HG03558 (cell line): ENCODE measurements around the gene ECHS1.

Source experiments
- ATAC-seq: cut with Tn5 transposase; IDR thresholded peaks from one replicate; pipeline ENCODE4 v1.9.1; 2021; ENCODE audit warnings: moderate number of reproducible peaks; ENCODE audit not compliant: unreplicated experiment; ENCODE audit errors: extremely low read depth

The ECHS1 gene

GRCh38 chr10:133361227-133361626 is 11.9 kb downstream of the ECHS1 start:
- no peak for ATAC-seq

DNA sequence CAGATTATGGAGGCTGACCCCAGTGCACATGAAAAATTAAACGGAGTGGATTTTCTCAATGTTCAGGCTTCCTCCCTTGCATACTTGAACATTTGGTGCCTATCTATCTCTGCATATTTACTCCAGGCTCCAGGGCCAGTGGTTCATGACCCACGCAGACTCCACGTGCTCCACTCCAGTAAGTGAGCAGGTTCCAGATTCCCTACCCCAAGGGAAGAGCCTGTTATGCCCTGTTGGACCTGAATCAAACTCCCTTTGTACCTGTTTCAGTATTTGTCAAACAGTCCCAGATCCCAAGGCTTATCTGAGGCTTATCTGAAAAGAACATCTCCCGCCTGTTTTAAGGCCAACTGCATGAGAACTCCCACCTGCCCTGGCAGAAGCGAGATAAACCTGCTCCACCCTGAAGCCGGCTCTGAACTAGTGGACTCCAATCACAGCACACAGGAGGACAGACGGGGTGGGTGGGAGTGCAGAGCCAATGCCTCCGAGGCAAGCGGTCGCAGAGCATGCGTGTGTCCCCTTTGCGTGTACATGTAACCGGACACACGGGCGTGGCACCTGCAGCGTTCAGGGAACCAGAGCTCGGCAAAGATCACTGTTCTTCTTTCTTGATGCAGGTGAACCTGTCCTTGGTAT is 13.1 kb downstream of the ECHS1 start:
- ATAC-seq, result no peak

GRCh38 chr10:133359554-133359971 is 13.6 kb downstream of the ECHS1 start:
- no peak for ATAC-seq

GRCh38 chr10:133358925-133359310 is 14.2 kb downstream of the ECHS1 start:
- no peak for ATAC-seq

- no peak for ATAC-seq
Observed at GRCh38 chr10:133358162-133358924, 14.8 kb downstream of the ECHS1 start.

DNA sequence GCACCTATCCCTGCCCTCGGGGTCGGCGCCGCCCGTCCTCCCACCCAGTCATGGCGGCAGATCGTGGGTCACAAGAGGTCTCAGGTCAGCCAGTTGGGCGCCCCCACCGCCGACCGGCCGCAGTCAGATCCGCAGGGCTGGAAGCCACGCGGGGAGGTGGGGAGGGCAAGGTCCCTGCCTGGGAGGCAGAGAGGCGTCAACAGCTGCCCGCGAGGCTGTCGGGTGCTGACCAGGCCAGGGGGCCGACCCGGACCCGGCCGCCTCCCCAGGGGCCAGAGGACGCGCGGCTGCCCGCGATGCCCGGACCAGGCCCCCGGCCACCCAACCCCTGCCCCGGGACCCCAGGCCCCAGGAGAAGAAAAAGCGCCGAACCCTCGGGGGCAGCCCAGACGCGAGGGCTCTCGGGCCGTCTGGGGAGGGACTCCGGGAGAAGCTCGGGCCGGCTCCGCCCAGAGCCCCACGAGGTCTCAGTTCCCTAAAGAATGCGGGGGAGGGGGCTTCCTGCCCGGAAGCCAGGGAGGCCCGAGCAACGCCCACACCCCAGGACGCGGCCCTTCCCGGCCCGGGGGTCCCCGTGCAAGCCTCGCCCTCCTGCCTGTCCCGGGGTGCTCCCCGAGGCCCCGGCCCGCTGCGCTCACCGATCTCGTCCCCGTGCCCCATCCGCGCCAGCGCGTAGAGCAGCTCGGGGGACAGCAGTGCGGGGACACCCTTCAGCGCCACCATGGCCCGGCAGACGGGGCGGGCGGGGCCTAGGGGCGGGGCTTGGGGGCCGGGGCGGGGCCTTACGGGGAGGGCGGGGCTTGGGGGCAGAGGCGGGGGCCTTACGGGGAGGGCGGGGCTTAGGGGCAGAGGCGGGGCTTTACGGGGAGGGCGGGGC is 15.6 kb downstream of the ECHS1 start, which contains the start of gene FUOM:
FUOM (minus strand) TSS at position 735 of the 877 bp plus-strand sequence; CDS start at position 723, 12 bp downstream.
- peak; percentile 38 for ATAC-seq

GRCh38 chr10:133356549-133357284 is 16.4 kb downstream of the ECHS1 start:
- ATAC-seq, result no peak

DNA sequence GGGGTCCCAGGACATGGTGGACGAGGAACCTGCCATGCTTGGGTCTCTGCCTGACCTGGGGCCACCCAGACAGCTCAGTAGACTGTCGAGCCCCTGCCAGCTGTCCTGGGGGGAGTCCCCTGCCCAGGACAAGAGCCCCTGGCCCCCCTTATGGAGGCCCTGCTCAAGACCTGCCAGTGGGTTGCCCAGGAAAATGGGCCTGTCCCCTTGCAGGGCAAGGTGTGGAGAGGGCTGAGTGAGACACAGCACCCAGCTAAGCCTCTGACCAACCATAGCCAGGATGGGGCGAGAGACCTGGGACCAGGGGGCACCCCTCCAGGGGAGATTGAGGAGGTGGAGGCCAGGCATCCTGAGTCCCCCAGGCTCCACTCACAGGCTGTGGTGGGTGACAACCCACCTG is 17.2 kb downstream of the ECHS1 start:
- ATAC-seq, result no peak

- ATAC-seq, result no peak
Observed at GRCh38 chr10:133355266-133355665, 17.9 kb downstream of the ECHS1 start.

DNA sequence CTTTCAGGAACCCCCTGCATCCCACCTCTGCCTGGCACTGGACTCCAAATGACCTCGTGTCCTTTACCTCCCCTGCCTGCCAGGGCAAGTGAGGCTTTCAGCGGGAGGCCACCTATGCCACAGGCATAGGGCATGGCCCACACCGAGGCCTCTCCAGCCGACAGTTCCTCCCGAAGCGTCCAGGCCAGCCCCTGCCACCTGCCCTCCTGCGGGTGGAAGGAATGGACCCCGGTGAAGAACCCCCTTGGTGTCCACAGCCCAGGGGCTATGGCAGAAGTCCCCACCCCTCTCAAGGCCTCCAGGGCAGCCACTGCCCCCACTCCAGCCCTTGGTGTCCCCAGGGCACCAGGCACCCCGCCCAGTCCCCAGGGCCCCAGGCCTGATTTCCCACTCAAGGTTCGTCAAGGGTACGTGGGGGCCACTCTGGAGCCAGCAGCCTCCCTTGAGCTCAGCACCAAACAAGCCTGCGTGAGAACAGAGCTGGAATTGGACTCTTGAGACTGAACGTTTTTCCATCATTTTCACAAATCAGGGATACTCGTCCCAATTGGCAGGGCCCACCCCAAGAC is 18.4 kb downstream of the ECHS1 start:
- ATAC-seq, result no peak

GRCh38 chr10:133353988-133354605 is 19.1 kb downstream of the ECHS1 start:
- ATAC-seq, result no peak

GRCh38 chr10:133353202-133353959 is 19.8 kb downstream of the ECHS1 start:
- ATAC-seq, result no peak

- no peak for ATAC-seq
Observed at GRCh38 chr10:133351408-133352318, 21.5 kb downstream of the ECHS1 start.

- no peak for ATAC-seq
Observed at GRCh38 chr10:133350950-133351329, 22.2 kb downstream of the ECHS1 start.

DNA sequence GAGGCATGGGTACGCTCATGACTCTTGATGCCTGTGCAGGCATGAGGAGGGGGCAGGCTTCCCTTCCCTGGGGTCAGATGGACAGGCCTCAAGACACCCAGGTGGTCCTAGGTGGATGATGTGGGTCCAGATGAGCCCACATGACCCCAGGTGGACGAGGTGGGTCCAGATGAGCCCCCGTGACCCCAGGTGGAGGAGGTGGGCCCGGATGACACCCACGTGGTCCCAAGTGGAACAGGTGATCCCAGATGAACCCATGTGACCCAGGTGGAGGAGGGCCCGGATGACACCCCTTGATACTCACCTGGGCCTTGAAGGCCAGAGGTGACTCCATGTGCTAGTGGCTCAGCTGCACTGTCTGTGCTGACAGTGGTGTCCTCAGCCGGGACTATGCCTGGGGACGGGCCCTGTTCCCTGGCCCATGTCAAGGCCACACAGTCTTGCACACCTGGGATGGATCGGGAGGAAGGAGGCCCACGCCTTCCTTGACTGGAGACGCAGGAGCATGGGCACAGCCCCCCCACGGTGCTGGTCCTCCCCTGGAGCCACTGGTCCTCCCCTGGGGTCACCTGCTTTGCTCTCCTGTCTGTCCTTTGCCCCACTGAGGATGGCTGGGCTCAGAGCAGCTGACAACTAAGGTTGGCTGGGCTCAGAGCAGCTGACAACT is 22.7 kb downstream of the ECHS1 start:
- ATAC-seq, result no peak

DNA sequence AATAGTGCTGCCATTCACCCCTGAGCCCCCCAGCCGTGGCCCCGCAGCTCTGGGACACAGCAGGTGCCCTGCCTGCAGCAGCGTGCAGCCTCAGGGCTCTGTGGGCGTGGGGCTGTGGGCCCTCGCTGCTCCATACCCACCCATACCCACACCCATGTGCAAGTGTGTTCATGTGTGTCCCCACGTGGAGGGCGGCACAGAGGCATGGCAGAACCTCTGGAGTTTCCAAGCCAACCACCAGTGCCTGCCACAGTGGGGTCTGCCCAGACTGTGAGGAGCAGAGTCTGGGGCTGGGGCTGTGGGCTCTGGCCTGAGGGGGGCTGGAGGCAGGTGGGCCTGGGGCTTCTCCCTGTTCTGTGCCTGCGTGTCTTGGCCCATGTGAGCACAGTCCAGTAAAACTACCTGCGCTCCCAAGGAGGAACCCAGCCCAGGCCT is 23.6 kb downstream of the ECHS1 start:
- no peak for ATAC-seq

DNA sequence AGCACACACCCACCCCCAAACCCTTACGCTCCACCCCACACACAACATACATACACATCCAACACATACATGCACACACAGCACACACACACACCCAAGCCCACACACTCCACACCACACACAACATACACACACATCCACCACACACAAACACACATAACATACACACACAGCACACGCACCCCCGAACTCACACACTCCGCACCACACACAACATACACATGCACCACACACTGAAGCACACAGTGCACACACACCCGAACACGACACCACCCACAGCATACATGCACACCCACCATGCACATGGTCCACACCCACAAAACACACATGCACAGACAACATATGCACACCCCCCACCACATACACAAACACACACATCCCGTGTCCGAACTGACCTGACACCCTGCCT is 24.0 kb downstream of the ECHS1 start:
- no peak for ATAC-seq
